OCI-LY7 (cell line): ENCODE results near the gene NSMCE1. TPM values are rescaled to one million over a fixed set of nuclear protein-coding genes. Genes with fewer than 3 reads are reported as not detected.

Experiments
- BruUV-seq: library from RNA; stranded (reverse); fragments of 400-500 nt; replicated peaks from 2 replicates; lab custom pipeline; 2021; lab: Mats Ljungman, UMichigan
- CTCF ChIA-PET: fragments of 300-600 bp; sonication (Branson Sonifier 250); formaldehyde crosslinking; loops from one replicate; lab custom pipeline; 2022; ENCODE audit warnings: antibody characterized with exemption; ENCODE audit not compliant: unreplicated experiment; lab: Charles Lee
- POLR2A ChIA-PET: fragments of 300-600 bp; sonication (Branson Sonifier 250); formaldehyde crosslinking; loops from one replicate; lab custom pipeline; 2022; ENCODE audit warnings: antibody characterized with exemption; lab: Charles Lee
- DNase-seq: peaks from one replicate; pipeline ENCODE4 v3.0.0-alpha.2; 2015; ENCODE audit warnings: low spot score
- H2AFZ ChIP-seq: fragments of 200-600 bp; sonication (generic), shearing (Covaris generic); 2 replicates; pipeline ENCODE4 v1.6.1; 2014; ENCODE audit warnings: mild to moderate bottlenecking, antibody characterized with exemption, low read length, moderate library complexity
- H3K27ac ChIP-seq: fragments of 200-600 bp; sonication (generic); 2 replicates; pipeline ENCODE4 v1.5.1; 2014; ENCODE audit warnings: mixed run types, low read depth, mild to moderate bottlenecking, moderate library complexity, low read length, inconsistent platforms; ENCODE audit not compliant: poor library complexity, severe bottlenecking
- H3K36me3 ChIP-seq: fragments of 200-600 bp; sonication (generic); 2 replicates; pipeline ENCODE4 v1.6.1; 2014; ENCODE audit warnings: mild to moderate bottlenecking, antibody characterized with exemption, low read length, moderate library complexity, mixed read lengths; ENCODE audit not compliant: insufficient read depth
- H3K4me1 ChIP-seq: fragments of 200-600 bp; sonication (generic); 2 replicates; pipeline ENCODE4 v1.5.1; 2014; ENCODE audit warnings: mild to moderate bottlenecking, low read length; ENCODE audit not compliant: insufficient read depth, poor library complexity, severe bottlenecking
- H3K4me2 ChIP-seq: fragments of 200-600 bp; sonication (generic); 2 replicates; pipeline ENCODE4 v1.6.1; 2014; ENCODE audit warnings: mild to moderate bottlenecking, low read length
- H3K4me3 ChIP-seq: fragments of 200-600 bp; sonication (generic); 2 replicates; pipeline ENCODE4 v1.5.1; 2014; ENCODE audit warnings: mild to moderate bottlenecking, low read depth, low read length; ENCODE audit not compliant: poor library complexity, severe bottlenecking
- H3K79me2 ChIP-seq: fragments of 200-600 bp; sonication (generic); 2 replicates; pipeline ENCODE4 v1.6.1; 2016; ENCODE audit warnings: low read depth, mild to moderate bottlenecking, low read length, moderate library complexity, mixed read lengths; ENCODE audit not compliant: insufficient read depth
- H3K9me2 ChIP-seq: fragments of 200-600 bp; sonication (generic); 2 replicates; pipeline ENCODE4 v1.6.1; 2016; ENCODE audit warnings: mild to moderate bottlenecking, low read length, mixed read lengths; ENCODE audit not compliant: insufficient read depth
- H3K9me3 ChIP-seq: fragments of 200-600 bp; sonication (generic); 2 replicates; pipeline ENCODE4 v1.6.1; 2014; ENCODE audit warnings: mild to moderate bottlenecking, mixed run types, low read length, mixed read lengths
- H4K20me1 ChIP-seq: fragments of 200-600 bp; sonication (generic); 2 replicates; pipeline ENCODE4 v1.6.1; 2014; ENCODE audit warnings: mild to moderate bottlenecking, antibody characterized with exemption, low read length, moderate library complexity, mixed read lengths; ENCODE audit not compliant: insufficient read depth
- CTCF ChIP-seq: fragments of 200-600 bp; sonication (generic); conservative IDR thresholded peaks from 2 replicates; pipeline ENCODE4 v1.5.1; 2014; ENCODE audit warnings: mild to moderate bottlenecking, antibody characterized with exemption, low read length, moderate library complexity, mixed read lengths
- EZH2phosphoT487 ChIP-seq: fragments of 200-600 bp; sonication (generic); IDR thresholded peaks from 2 replicates; pipeline ENCODE4 v1.6.1; 2018; ENCODE audit warnings: low read depth, borderline replicate concordance, mild to moderate bottlenecking, mixed run types, antibody characterized with exemption, low read length, moderate library complexity, mixed read lengths
- intact Hi-C: fragments of 100-400 bp; cut with micrococcal nuclease; formaldehyde crosslinking; loops from one replicate; pipeline ENCODE4 v1.10.0; 2022; ENCODE audit not compliant: unreplicated experiment
- total RNA-seq, 2 experiments: library from RNA; depleted of rRNA in 1 of 2; stranded (reverse); fragments of >200 nt in 1 of 2; shearing (Covaris generic) in 1 of 2; gene quantifications; 2 replicates each; pipeline ENCODE4 v1.2.3, GENCODE V29; 2014 to 2022

NSMCE1 gene
- total RNA-seq, 2 experiments from 2014 or later, result 51.1 to 84.0 TPM

GRCh38 chr16:27259710-27260109 lies 8.9 kb downstream of the NSMCE1 start:
- intact Hi-C loops, result no loop called here
- no peaks in the 10 kb centered on the region for H3K9me2 ChIP-seq
- H3K79me2 ChIP-seq, result no peaks in the 10 kb centered on the region
- H4K20me1 ChIP-seq, result no peaks in the 10 kb centered on the region
- no TSS peak for BruUV-seq
- no peak for TF ChIP-seq CTCF
- TF ChIP-seq EZH2phosphoT487, result no peak
- CTCF ChIA-PET, result no interaction called here
- no peak overlapping the region for H2AFZ ChIP-seq
- DNase-seq, result no peak
- POLR2A ChIA-PET, result interaction anchor here (0.6 kb wide), 2 partner anchors 538 to 1296 kb away, joined by 3 read pairs; no protein-coding TSS in a partner anchor
- peaks cover 12% of the 10 kb centered on the region for H3K4me1 ChIP-seq
- peaks cover 23% of the 10 kb centered on the region for H3K36me3 ChIP-seq
- H3K4me2 ChIP-seq, result no peak overlapping the region
- H3K9me3 ChIP-seq, result no peaks in the 10 kb centered on the region
- no peak overlapping the region for H3K4me3 ChIP-seq
- no peak overlapping the region for H3K27ac ChIP-seq

GRCh38 chr16:27258241-27258734 lies 10.3 kb downstream of the NSMCE1 start:
- Histone ChIP-seq H3K9me2 (no peaks in the 10 kb centered on the region), H3K9me3 (no peaks in the 10 kb centered on the region), H2AFZ (no peak overlapping the region), H3K4me3 (no peak overlapping the region), H3K27ac (no peak overlapping the region), H3K4me1 (peaks cover 19% of the 10 kb centered on the region), H3K36me3 (peaks cover 23% of the 10 kb centered on the region), H4K20me1 (no peaks in the 10 kb centered on the region), H3K79me2 (no peaks in the 10 kb centered on the region), H3K4me2 (no peak overlapping the region)
- ChIA-PET POLR2A (no interaction called here), CTCF (no interaction called here)
- intact Hi-C loops, result no loop called here
- no TSS peak for BruUV-seq
- no peak for TF ChIP-seq CTCF
- no peak for TF ChIP-seq EZH2phosphoT487
- DNase-seq, result no peak

- Histone ChIP-seq H2AFZ (no peak overlapping the region), H3K27ac (no peak overlapping the region), H3K4me1 (peaks cover 12% of the 10 kb centered on the region), H3K9me3 (no peaks in the 10 kb centered on the region), H3K36me3 (peaks cover 23% of the 10 kb centered on the region), H3K9me2 (no peaks in the 10 kb centered on the region), H3K4me2 (no peak overlapping the region), H4K20me1 (no peaks in the 10 kb centered on the region), H3K4me3 (no peak overlapping the region), H3K79me2 (no peaks in the 10 kb centered on the region)
- TF ChIP-seq CTCF (no peak), EZH2phosphoT487 (no peak)
- intact Hi-C loops, result no loop called here
- CTCF ChIA-PET, result no interaction called here
- no peak for DNase-seq
- POLR2A ChIA-PET, result no interaction called here
- BruUV-seq, result no TSS peak
Measured at GRCh38 chr16:27257271-27257670, 11.3 kb downstream of the NSMCE1 start.
